GM12875 (cell line): ENCODE measurements around the gene SCFD2.

Experiments used
- H3K4me3 ChIP-seq: one replicate; pipeline ENCODE4 v1.5.1; 2011; ENCODE audit warnings: low read depth, low read length, control low read depth
- CTCF ChIP-seq: IDR thresholded peaks from 2 replicates; pipeline ENCODE4 v1.5.1; 2011; ENCODE audit warnings: low read depth, mild to moderate bottlenecking, control low read depth, inconsistent platforms, low read length, moderate library complexity, borderline replicate concordance; ENCODE audit not compliant: insufficient read depth

SCFD2 gene

GRCh38 chr4:52874948-52875347 is 490.9 kb downstream of the SCFD2 start:
- no peak for TF ChIP-seq CTCF
- H3K4me3 ChIP-seq: no peak overlapping the region

- no peak overlapping the region for H3K4me3 ChIP-seq
- TF ChIP-seq CTCF: no peak
Measured at GRCh38 chr4:52873861-52874343, 492.0 kb downstream of the SCFD2 start.

- no peak for TF ChIP-seq CTCF
- no peak overlapping the region for H3K4me3 ChIP-seq
Measured at GRCh38 chr4:52873191-52873590, 492.7 kb downstream of the SCFD2 start.

- no peak for TF ChIP-seq CTCF
Measured at GRCh38 chr4:52870225-52870624, 495.6 kb downstream of the SCFD2 start.

GRCh38 chr4:52869656-52870055 is 496.2 kb downstream of the SCFD2 start:
- TF ChIP-seq CTCF: no peak
- H3K4me3 ChIP-seq: no peak overlapping the region

More at GRCh38 chr4:52870225-52870624, 495.6 kb downstream of the SCFD2 start:
- no peak overlapping the region for H3K4me3 ChIP-seq

- no peak for TF ChIP-seq CTCF
Measured at GRCh38 chr4:52869196-52869595, 496.7 kb downstream of the SCFD2 start.

GRCh38 chr4:52868133-52868532 is 497.7 kb downstream of the SCFD2 start:
- no peak for TF ChIP-seq CTCF
- H3K4me3 ChIP-seq: no peak overlapping the region

More at GRCh38 chr4:52869196-52869595, 496.7 kb downstream of the SCFD2 start:
- no peak overlapping the region for H3K4me3 ChIP-seq
